Measurements from ENCODE around the gene MN1. TPM values are rescaled to one million over a fixed set of nuclear protein-coding genes. Genes with fewer than 3 reads are reported as not detected.
A peak's percentile ranks its signal among the peaks of the same experiment; 100 is the strongest.

Gene MN1
- polyA plus RNA-seq, 10 donors, result 12.2 to 21.0 (median 15.6) TPM

GRCh38 chr22:27801202-27801615 is 347 bp downstream of the MN1 start:
- peak in 1 of 3 donors; percentile 85 for DNase-seq

DNA sequence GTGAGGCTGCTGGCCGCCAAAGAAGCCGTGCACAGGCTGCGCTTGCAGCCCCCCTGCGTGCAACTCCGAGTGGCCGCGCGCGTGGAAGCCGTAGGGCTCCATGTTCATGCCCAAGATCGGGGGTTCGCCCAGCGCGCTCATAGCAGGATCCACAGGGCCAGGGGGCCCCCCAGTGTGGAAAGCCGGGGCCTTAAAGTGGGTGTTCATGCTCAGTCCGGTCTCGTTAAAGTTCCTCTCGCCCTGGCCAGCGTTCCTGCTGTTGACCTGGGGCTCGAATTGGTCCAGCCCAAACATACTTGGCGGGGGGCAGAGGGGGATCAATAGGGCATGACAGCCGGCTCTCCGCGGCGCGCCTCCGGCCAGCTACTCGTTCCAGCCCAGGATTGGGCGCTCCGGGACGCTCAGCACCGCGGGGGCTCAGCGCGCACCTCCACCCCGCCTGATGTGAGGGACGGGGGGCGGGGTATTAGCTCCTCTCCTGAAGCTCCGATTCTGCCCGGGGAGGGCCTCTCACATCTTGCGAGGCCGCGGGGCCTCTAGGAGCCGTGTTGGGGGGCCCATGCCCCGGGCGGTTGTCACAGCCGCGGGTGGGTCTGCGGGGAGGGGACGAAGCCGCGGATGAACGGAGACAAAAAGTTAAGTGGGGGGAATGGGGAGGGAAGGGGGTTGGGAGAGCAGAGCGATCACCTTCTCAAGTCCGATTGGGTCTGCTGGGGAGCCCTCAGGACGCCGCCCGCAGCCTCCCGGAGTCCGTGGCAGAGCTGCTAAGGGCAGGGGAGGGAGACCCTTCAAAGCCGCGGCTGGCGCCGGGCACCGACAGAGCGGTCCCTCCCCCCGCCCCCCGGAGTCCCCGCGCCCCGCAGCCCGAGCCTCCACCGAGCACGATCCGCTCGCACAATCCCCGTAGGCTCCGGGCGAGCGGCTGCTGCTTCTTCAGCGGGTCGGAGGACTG is 1.0 kb downstream of the MN1 start:
- DNase-seq, result peak in 1 of 3 donors; percentile 81

GRCh38 chr22:27799827-27800249 is 1.7 kb downstream of the MN1 start:
- DNase-seq, result peak in 1 of 3 donors; percentile 74

DNA sequence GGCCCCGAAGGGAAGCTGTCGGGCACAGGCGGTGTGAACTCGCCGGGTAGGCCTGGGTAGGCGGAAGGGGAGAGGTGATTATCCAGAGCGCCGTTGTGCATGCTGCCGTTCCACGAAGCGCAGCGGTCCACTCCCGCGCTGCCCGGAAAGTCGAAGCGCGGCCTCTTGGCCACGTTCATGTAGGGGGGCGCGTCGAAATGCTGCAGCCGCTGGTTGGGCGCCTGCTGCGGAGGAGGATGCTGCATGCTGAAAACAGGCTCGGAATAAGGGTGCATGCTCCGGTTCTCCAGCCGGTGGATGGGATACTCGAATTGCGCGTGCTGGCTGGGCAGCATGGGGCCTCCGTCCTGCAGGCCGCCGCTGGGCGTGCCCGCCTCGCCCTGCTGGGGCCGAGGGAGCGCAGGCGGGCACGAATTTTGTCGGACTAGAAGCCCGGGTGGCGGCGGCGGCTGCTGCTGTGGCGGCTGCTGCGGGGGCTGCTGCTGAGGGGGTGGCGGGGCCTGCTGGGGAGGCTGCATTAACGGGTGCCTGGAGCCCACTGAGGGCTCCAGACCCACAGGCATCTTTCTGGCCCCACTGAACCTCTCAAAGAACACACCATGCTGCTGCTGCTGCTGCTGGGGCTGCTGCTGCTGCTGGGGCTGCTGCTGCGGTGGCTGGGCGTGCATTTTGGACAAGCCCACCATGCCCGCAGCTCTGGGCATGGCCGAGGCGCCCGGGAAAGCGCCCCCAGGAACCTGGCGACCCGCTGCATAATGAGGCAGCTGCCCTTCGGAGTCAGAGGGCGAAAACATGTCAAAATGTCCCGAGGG is 2.3 kb downstream of the MN1 start:
- DNase-seq, result peak in 1 of 3 donors; percentile 88

- DNase-seq, result no peak
Observed at GRCh38 chr22:27798511-27799014, 3.0 kb downstream of the MN1 start.

DNA sequence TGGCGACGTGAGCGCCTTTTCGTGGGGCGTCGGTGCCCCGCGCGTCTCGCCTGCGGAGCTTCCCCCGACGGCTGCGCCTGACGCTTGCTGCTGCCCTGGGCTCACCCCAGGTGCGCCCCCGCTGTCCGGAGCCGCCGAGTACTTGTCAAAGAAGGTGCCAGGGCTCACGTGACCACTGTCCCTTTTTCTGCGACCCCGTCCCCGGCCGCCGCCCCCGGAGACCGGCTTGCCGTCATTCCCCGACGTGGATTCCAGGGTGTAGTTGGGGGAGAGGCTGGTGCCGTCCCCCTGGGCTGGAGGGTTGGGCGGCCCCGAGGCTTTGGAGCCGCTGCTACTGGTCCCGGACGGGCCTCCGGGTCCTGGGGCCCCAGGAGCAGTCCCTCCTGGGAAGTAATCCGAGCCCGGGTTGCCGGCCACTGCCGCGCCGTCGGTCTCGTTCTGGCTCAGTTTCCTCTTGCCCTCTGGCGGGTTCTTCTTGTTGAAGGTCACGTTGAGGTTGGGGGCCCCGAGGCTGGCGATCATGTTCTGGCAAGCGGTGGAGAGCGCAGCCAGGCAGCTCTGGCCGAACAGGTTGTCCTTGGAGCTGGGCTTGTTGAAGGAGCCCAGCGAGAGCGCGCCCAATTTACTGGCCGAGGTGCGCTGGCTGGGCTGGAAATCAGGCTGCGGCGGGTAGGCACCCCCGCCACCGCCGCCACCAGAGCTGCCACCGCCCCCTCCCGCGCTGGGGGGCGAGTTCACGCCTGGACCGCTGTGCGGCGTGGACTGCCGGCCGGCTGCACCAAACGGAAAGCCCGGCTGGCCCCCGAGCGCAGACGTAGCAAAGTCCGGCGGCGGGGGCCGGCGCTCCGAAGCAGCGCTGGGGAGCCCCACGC is 3.8 kb downstream of the MN1 start:
- peak in 1 of 3 donors; percentile 70 for DNase-seq

- peak in 1 of 3 donors; percentile 54 for DNase-seq
Observed at GRCh38 chr22:27796829-27797519, 4.6 kb downstream of the MN1 start.

DNA sequence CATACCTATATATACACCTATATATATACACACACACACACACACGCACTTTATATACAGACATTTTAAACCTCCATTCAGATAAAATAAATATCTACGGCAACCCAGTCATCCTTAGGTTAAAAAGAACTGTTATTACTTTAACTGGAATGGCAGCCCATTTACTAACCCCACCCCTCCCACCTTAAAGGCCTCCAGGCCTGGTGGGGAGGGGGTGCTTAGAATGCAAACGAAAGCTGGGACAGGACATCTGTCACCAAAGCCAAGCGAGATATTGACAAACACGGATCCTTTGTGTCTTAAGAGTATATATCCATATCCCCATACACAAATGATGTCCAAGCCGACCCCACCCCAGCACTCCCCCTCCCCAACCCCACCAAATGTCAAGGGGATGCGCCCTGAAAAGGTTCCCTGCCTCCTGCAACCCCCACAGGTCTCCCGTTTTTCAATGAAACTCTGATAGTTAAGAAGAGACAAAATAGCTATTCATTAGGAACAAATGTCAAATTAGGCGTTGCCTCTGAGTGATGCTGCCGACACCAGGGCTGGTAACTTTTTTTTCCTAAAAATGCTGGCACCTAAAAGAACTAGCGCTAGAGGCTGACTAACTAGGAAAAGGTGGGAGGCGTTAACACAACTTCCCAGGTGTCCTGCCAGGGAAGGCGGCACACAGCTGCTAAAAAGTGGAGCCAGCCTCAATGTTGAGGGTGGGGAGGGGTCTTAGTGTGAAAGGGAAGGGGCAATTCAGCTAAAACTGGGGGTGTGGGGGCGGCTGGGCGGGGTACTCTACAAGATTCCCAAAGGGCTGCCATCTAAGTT is 5.6 kb downstream of the MN1 start:
- DNase-seq, result peak in 1 of 3 donors; percentile 43

- peak in 1 of 3 donors; percentile 59 for DNase-seq
Observed at GRCh38 chr22:27795053-27795452, 6.5 kb downstream of the MN1 start.

DNA sequence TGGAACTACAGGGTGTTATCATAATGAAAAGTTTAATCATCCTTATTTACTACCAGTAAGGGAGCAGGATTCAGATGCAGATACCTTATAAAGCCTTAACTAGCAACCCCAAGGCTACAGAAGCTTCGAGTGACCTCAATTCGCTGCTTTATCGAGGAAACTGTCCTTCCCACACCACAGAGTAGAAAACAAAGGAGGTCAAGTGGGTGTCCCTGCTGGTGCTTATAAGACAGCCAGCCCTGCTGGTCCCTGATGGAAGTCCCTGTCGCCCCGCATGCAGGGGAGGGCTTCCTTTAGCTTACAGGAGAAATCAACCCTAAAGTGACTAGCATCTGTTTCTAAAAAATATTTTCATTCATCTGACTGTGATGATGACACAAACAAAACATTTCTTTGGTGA is 7.3 kb downstream of the MN1 start:
- DNase-seq, result peak in 1 of 3 donors; percentile 57

GRCh38 chr22:27793576-27793975 is 8.0 kb downstream of the MN1 start:
- DNase-seq, result peak in 1 of 3 donors; percentile 52

GRCh38 chr22:27792452-27793161 is 8.9 kb downstream of the MN1 start:
- peak in 1 of 3 donors; percentile 59 for DNase-seq

DNA sequence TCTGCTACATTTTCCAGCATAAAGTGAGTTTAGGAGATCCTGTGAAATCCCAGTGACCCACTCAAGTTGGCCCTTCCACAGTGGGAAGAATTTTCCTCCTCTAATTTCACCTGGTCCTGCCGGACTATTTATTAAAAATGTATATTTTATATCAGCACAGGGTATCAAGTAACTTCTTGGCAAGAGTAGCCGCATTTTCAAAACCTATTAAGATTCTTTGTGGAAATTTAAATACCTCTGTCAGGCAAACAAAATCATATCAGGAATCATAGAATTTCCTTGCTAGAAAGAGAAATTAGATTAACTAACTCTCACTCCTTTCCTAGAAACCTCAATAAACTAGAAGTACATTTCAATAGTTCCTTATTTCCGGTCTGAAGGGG is 9.7 kb downstream of the MN1 start:
- no peak for DNase-seq

DNA sequence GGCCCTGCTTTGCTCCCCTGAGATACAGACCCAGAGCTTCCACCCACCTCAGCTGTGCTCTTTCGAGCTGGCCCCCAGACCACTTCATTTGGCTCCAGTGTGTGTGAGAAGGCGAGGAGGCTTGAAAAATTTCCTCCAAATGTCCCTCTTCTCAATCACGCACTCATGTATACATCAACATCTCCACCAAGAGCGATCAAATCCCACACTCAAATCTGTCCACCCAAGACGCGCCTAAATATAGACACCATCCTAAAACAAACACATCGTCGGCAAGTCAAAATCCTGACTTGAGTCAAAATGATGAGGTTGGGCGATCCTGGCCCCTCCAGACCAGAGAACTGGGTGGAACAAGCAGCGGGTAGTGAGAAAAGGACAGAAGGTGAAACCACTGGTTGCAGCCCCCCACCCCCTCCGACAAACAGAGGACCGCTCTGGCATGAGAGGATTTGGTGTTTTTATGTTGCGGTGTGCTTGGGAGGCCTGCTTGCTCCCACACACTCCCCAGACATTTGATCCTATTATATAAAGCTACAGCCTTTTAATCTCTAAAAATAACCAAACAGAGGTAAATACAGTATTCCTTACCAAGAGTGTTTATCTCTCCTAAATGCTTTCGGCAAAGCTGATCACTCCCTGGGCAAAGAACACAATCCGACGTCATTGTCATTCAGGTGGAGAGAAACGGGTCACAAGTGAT is 10.2 kb downstream of the MN1 start:
- DNase-seq, result peak in 1 of 3 donors; percentile 40

- peak in 1 of 3 donors; percentile 36 for DNase-seq
Observed at GRCh38 chr22:27790376-27791158, 11.0 kb downstream of the MN1 start.

DNA sequence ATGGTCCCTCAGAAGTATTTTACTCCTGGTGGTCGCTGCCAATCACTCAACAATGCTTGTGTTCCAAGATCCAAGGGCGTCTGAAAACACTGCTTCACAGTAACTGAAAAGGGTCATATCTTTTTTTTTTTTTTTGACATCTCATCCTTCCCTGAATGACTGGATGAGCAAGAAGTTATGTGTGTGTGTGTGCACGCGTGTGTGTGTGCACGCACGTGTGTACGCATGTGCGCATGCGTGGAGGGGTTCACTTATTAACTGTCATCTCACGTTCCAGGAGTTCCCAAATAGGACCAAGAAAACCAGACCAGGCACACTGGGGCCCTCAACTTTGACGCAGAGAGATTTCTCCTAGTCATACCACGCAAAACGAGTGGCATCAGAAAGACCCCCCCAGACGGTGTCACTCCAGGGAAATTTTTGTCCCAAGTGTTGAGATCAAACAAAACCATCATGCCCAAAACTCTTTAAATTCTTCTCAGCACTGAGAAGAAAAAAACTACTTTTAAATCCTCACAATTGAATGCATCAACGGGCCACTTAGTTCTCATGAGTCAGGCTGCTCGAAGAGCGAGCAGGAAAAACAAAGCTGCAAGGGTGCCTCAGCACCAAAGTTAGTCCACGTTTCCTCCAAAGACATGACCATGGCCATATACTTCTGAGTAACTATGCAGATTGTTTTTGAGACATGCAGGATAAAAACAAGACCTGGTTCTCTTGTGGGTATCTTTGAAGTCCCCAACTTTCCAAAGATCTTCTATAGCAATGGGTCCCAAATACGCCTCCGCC is 12.9 kb downstream of the MN1 start:
- DNase-seq, result no peak

GRCh38 chr22:27786965-27787364 is 14.6 kb downstream of the MN1 start:
- DNase-seq, result no peak
